Measurements from ENCODE around the gene HDAC4. TPM values are rescaled to one million over a fixed set of nuclear protein-coding genes. Genes with fewer than 3 reads are reported as not detected.

HDAC4 gene
- total RNA-seq, 1 experiment from 2014 or later: 47.6 TPM

- H3K9me3 ChIP-seq (ENCODE audit: control insufficient read depth in 1 of 2, insufficient read depth in 1 of 2, low read depth in 1 of 2, low read length in 2 of 2): no peaks in the 10 kb centered on the region
- no peak overlapping the region for H3K4me3 ChIP-seq (replicated peaks in 1 of 2; ENCODE audit: low read depth in 1 of 2, low read length in 2 of 2)
- no peaks in the 10 kb centered on the region for H3K36me3 ChIP-seq (ENCODE audit: control insufficient read depth in 1 of 2, insufficient read depth in 2 of 2, low read length in 2 of 2)
- RAD21 ChIA-PET (ENCODE audit: low non-redundant PET in 1 of 2, low total read pairs in 2 of 2, uncharacterized antibody in 2 of 2, unreplicated experiment in 2 of 2): no interaction called here
- intact Hi-C loops (cut with micrococcal nuclease): no loop called here
- no peak overlapping the region for H3K9ac ChIP-seq (ENCODE audit: low read length)
- TF ChIP-seq POLR2AphosphoS5 (IDR thresholded peaks at IDR 0.05; ENCODE audit: low read depth, low read length) (no peak), SRF (IDR thresholded peaks at IDR 0.05; ENCODE audit: low read depth) (no peak), ZNF274 (IDR thresholded peaks at IDR 0.05; ENCODE audit: low read depth, low read length) (no peak), EZH2 (IDR thresholded peaks at IDR 0.05) (no peak), FOSL1 (IDR thresholded peaks at IDR 0.05; ENCODE audit: low read depth) (no peak), SIN3A (IDR thresholded peaks at IDR 0.05; ENCODE audit: low read depth) (no peak), EGR1 (IDR thresholded peaks at IDR 0.05; ENCODE audit: low read depth) (no peak), TCF7L2 (IDR thresholded peaks at IDR 0.05; ENCODE audit: borderline replicate concordance, extremely low read depth, insufficient read depth, insufficient read length) (no peak)
- H4K20me1 ChIP-seq (ENCODE audit: insufficient read depth): no peaks in the 10 kb centered on the region
- POLR2A ChIA-PET: no interaction called here
- ATAC-seq (no peak), DNase-seq (ENCODE audit: low read depth, low spot score) (no peak)
- H2AFZ ChIP-seq (ENCODE audit: low read depth, low read length, poor library complexity, severe bottlenecking): no peak overlapping the region
- no peak overlapping the region for H3K4me2 ChIP-seq (ENCODE audit: low read length)
- CTCF ChIA-PET: no interaction called here
- no peaks in the 10 kb centered on the region for H3K9me2 ChIP-seq (ENCODE audit: insufficient read depth)
- no peak overlapping the region for H3K27ac ChIP-seq (ENCODE audit: low read depth, low read length)
- H3K4me1 ChIP-seq (ENCODE audit: control insufficient read depth in 1 of 2, insufficient read depth in 2 of 2, low read length in 2 of 2): no peaks in the 10 kb centered on the region
- peaks cover 15% of the 10 kb centered on the region; the same call in 1 of the 2 replicates for H3K27me3 ChIP-seq (ENCODE audit: insufficient read depth, low read length)
- no peaks in the 10 kb centered on the region for H3K79me2 ChIP-seq (ENCODE audit: insufficient read depth, low read length)
- BruUV-seq (replicated peaks): no TSS peak
Observed at GRCh38 chr2:239021651-239022436, 379.0 kb downstream of the HDAC4 start.

- no peak overlapping the region for H2AFZ ChIP-seq (ENCODE audit: low read depth, low read length, poor library complexity, severe bottlenecking)
- BruUV-seq (replicated peaks): no TSS peak
- no peak for ATAC-seq
- no peak for DNase-seq (ENCODE audit: low read depth, low spot score)
- RAD21 ChIA-PET (ENCODE audit: low non-redundant PET in 1 of 2, low total read pairs in 2 of 2, uncharacterized antibody in 2 of 2, unreplicated experiment in 2 of 2): no interaction called here
- no peak overlapping the region for H3K4me3 ChIP-seq (replicated peaks in 1 of 2; ENCODE audit: low read depth in 1 of 2, low read length in 2 of 2)
- H3K9ac ChIP-seq (ENCODE audit: low read length): no peak overlapping the region
- H3K9me2 ChIP-seq (ENCODE audit: insufficient read depth): no peaks in the 10 kb centered on the region
- no peaks in the 10 kb centered on the region for H3K4me1 ChIP-seq (ENCODE audit: control insufficient read depth in 1 of 2, insufficient read depth in 2 of 2, low read length in 2 of 2)
- peaks cover 15% of the 10 kb centered on the region; the same call in 1 of the 2 replicates for H3K27me3 ChIP-seq (ENCODE audit: insufficient read depth, low read length)
- H3K4me2 ChIP-seq (ENCODE audit: low read length): no peak overlapping the region
- H3K79me2 ChIP-seq (ENCODE audit: insufficient read depth, low read length): no peaks in the 10 kb centered on the region
- no peaks in the 10 kb centered on the region for H3K36me3 ChIP-seq (ENCODE audit: control insufficient read depth in 1 of 2, insufficient read depth in 2 of 2, low read length in 2 of 2)
- CTCF ChIA-PET: no interaction called here
- no peaks in the 10 kb centered on the region for H3K9me3 ChIP-seq (ENCODE audit: control insufficient read depth in 1 of 2, insufficient read depth in 1 of 2, low read depth in 1 of 2, low read length in 2 of 2)
- intact Hi-C loops (cut with micrococcal nuclease): no loop called here
- H4K20me1 ChIP-seq (ENCODE audit: insufficient read depth): no peaks in the 10 kb centered on the region
- no peak overlapping the region for H3K27ac ChIP-seq (ENCODE audit: low read depth, low read length)
- POLR2A ChIA-PET: no interaction called here
- no peak for TF ChIP-seq EGR1 (IDR thresholded peaks at IDR 0.05; ENCODE audit: low read depth)
- TF ChIP-seq TCF7L2 (IDR thresholded peaks at IDR 0.05; ENCODE audit: borderline replicate concordance, extremely low read depth, insufficient read depth, insufficient read length): no peak
- no peak for TF ChIP-seq REST (IDR thresholded peaks at IDR 0.05; ENCODE audit: low read depth)
- TF ChIP-seq ELF1 (IDR thresholded peaks at IDR 0.05; ENCODE audit: borderline replicate concordance, low read depth): no peak
- TF ChIP-seq SP1 (IDR thresholded peaks at IDR 0.05; ENCODE audit: low read depth): no peak
- TF ChIP-seq CBX3 (IDR thresholded peaks at IDR 0.05; ENCODE audit: low read depth): no peak
- TF ChIP-seq CTCF (IDR thresholded peaks at IDR 0.05 in 2 of 3, conservative IDR thresholded peaks at IDR 0.05 in 1 of 3; ENCODE audit: borderline replicate concordance in 1 of 3, insufficient read depth in 1 of 3, low read depth in 2 of 3, low read length in 2 of 3): no peak
- no peak for TF ChIP-seq SIN3A (IDR thresholded peaks at IDR 0.05; ENCODE audit: low read depth)
- no peak for TF ChIP-seq ATF3 (IDR thresholded peaks at IDR 0.05)
- no peak for TF ChIP-seq RAD21 (IDR thresholded peaks at IDR 0.05; ENCODE audit: low read depth)
- TF ChIP-seq FOSL1 (IDR thresholded peaks at IDR 0.05; ENCODE audit: low read depth): no peak
Observed at GRCh38 chr2:239021224-239021623, 379.6 kb downstream of the HDAC4 start.
